Measurements from ENCODE around the gene FBN2.

GRCh38 chr5:128490761-128491160, 47.3 kb downstream of the FBN2 start:
- TF ChIP-seq GATA2 (IDR thresholded peaks at IDR 0.05; ENCODE audit: low read depth, low read length), result no peak
- no peak for TF ChIP-seq GATA3 (IDR thresholded peaks at IDR 0.05; ENCODE audit: low read depth, low read length)

Data from SH-SY5Y (cell line).